Lower leg skin (tissue), 4 donors: Measurements from ENCODE around the gene MYOG. TPM values are rescaled to one million over a fixed set of nuclear protein-coding genes. Genes with fewer than 3 reads are reported as not detected.

Experiments
- DNase-seq, 2 donors: peaks; one replicate each; pipeline ENCODE4 v3.0.0-alpha.2; 2019; ENCODE audit warnings: low spot score in 2 of 2
- H3K4me3 ChIP-seq: fragments of 200-600 bp; sonication (generic); 2 replicates; pipeline ENCODE4 v1.5.1; 2017; ENCODE audit warnings: mild to moderate bottlenecking, low read depth; ENCODE audit not compliant: poor library complexity, severe bottlenecking
- POLR2A ChIP-seq, 2 donors: fragments of 450-650 bp; IDR thresholded peaks; one replicate each; pipeline ENCODE4 v1.6.1; 2016 to 2017; ENCODE audit warnings: antibody characterized with exemption in 2 of 2, mild to moderate bottlenecking in 1 of 2, moderate library complexity in 1 of 2
- WGBS, 2 donors: methylation state at CpG; one replicate each; pipeline ENCODE4 v1.1.5; 2018; 5-methylcytosine and 5-hydroxymethylcytosine counted together
- intact Hi-C: fragments of 100-400 bp; cut with DNase I; formaldehyde crosslinking; loops from one replicate; pipeline ENCODE4 v1.15.0; 2023; ENCODE audit warnings: low total_unique reads
- total RNA-seq, 4 donors: library from RNA; depleted of rRNA; stranded (reverse); fragments of >200 nt; gene quantifications; one replicate each; pipeline ENCODE4 v1.1.0, GENCODE V29; 2016
- TF ChIP-seq, protein P1 (sequence below), 3 donors: fragments of 450-650 bp; IDR thresholded peaks; one replicate each; pipeline ENCODE4 v1.5.1; 2016; ENCODE audit warnings: antibody characterized with exemption in 3 of 3, mild to moderate bottlenecking in 3 of 3, moderate library complexity in 2 of 3

MYOG gene
- total RNA-seq, 4 donors from 2014 or later, result not detected

DNA sequence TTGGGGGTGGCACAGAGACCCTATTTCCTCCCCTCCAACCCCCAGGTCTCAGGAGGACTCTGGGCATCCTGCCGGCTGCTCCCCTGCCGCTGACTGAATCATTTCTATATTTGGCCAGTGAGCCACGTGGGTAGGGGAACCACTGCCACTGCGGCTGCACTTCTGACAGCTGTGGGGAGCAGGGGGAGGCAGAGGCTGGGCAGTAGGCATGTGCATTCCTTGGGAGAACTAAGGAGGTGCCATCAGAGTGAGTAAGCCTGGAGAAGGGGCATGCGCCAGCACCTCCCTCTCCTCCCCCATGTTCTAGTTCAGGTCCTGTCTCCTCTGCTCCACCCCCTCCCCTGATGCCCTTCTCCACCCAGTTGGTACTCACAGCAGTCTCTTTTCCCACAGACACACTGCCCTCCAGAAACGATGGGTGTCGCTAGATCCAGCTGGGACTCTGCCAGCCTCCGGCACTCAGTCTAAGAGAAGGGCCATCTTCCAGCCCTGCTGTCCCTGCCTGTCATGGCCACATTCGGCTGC is 47.5 kb downstream of the MYOG start:
- H3K4me3 ChIP-seq, result no peak overlapping the region
- no peak for DNase-seq
- intact Hi-C loops, result loop anchor here (5.0 kb wide), 1 partner anchor 179 kb away; no protein-coding TSS in a partner anchor
- no peak for TF ChIP-seq POLR2A (IDR thresholded peaks at IDR 0.05)
- TF ChIP-seq, protein P1, sequence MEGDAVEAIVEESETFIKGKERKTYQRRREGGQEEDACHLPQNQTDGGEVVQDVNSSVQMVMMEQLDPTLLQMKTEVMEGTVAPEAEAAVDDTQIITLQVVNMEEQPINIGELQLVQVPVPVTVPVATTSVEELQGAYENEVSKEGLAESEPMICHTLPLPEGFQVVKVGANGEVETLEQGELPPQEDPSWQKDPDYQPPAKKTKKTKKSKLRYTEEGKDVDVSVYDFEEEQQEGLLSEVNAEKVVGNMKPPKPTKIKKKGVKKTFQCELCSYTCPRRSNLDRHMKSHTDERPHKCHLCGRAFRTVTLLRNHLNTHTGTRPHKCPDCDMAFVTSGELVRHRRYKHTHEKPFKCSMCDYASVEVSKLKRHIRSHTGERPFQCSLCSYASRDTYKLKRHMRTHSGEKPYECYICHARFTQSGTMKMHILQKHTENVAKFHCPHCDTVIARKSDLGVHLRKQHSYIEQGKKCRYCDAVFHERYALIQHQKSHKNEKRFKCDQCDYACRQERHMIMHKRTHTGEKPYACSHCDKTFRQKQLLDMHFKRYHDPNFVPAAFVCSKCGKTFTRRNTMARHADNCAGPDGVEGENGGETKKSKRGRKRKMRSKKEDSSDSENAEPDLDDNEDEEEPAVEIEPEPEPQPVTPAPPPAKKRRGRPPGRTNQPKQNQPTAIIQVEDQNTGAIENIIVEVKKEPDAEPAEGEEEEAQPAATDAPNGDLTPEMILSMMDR (IDR thresholded peaks at IDR 0.05), result no peak
- WGBS, 2 donors, result 24 to 25% methylated on average over 9 of the region's 9 CpGs

DNA sequence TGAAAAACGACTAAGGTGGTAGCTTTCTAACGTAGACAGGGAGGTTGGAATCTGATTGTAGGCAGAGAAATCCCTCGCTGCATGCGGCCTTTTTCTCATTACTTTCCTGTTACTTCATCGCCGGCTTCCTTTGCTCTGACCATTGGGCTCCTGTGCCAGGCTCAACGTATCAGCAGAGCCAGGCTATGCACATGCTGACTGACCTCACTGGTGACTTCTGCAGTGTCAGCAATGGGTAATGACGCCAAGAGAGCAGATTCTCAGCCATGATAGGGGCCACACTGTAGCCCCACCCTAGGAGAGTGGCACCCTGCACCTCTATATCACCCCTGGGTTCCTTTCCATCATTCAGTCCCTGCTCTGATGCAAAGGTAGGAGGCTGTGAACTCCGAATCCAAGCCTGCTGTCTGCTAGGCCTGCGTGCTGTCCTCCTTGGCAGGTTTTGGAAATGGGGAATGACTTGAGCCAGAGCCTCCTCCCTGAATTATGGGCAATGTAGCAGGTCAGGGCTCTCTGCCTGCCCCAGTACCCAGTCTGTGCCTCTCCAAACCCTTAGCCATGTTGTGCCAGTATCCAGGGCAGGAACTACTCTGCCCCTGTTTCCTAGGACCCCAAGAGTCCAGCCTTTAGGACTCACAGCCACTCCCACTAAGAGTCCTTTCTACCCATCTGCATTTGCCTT is 48.2 kb downstream of the MYOG start:
- intact Hi-C loops, result loop anchor here (5.0 kb wide), 1 partner anchor 180 kb away; no protein-coding TSS in a partner anchor
- no peak for DNase-seq

GRCh38 chr1:203036537-203036936 is 49.3 kb downstream of the MYOG start:
- intact Hi-C loops, result loop anchor here (5.0 kb wide), 1 partner anchor 181 kb away; no protein-coding TSS in a partner anchor
- WGBS, 2 donors, result 41 to 54% methylated on average over 2 of the region's 2 CpGs

More for the DNA sequence above, 48.2 kb downstream of the MYOG start:
- TF ChIP-seq, protein P1 (IDR thresholded peaks at IDR 0.05), result no peak
- TF ChIP-seq POLR2A (IDR thresholded peaks at IDR 0.05), result no peak
- 70 to 83% methylated on average over 10 of the region's 10 CpGs for WGBS, 2 donors
- H3K4me3 ChIP-seq, result no peak overlapping the region

GRCh38 chr1:203036135-203036534 is 49.7 kb downstream of the MYOG start:
- 71 to 82% methylated on average over 4 of the region's 4 CpGs for WGBS, 2 donors
- H3K4me3 ChIP-seq, result no peak overlapping the region
- no peak for DNase-seq

More at GRCh38 chr1:203036537-203036936, 49.3 kb downstream of the MYOG start:
- no peak for DNase-seq
- no peak overlapping the region for H3K4me3 ChIP-seq
- TF ChIP-seq, protein P1 (IDR thresholded peaks at IDR 0.05), result no peak
- no peak for TF ChIP-seq POLR2A (IDR thresholded peaks at IDR 0.05)

DNA sequence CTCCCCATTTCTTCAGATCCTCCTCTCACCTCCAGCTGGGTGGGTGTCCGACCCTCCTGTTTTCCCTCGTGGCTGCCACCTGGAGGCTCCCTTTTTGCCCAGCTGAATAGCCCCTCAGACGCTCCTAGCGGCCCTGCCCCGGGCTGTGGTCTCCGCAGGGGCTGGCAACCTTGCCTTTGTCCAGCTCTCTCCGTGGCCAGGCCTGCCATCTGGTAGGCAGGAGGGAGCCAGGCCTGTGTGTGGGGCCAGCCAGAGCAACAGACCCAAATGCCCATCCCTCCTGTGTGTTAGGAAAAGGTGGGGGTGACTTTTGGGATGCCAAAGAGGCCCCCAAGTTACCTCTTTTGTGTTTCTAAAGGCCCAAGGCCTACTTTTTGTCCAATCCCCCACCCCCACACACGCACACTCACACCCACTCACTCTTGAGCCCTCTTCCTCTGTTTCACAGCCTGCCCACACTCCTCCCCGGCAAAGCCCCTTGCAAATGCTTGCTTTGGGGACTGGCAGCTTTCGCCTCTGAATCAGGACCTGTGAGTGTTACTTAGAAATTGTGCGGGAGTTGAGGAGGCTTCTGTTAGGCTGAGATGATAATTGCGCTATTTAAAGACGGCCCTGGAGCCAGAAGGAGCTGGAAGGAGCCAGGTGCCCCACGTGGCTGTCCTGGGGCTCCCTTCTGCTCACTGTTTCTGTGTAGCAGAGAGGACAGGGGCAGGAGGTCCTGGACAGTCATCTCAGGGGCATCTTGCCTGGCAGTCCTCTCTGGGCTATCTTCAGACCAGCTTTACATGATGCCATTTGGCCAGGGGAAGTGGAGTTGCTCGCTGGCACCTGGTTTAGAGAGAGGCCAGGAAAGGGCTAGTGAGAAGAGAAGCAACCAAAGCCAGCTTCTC is 50.5 kb downstream of the MYOG start:
- 75 to 81% methylated on average over 15 of the region's 15 CpGs for WGBS, 2 donors
- intact Hi-C loops, result loop anchor here (5.0 kb wide), 1 partner anchor 182 kb away; no protein-coding TSS in a partner anchor
- no peak overlapping the region for H3K4me3 ChIP-seq
- no peak for DNase-seq
- no peak for TF ChIP-seq POLR2A (IDR thresholded peaks at IDR 0.05)
- TF ChIP-seq, protein P1 (IDR thresholded peaks at IDR 0.05), result no peak

More at GRCh38 chr1:203036135-203036534, 49.7 kb downstream of the MYOG start:
- intact Hi-C loops, result loop anchor here (5.0 kb wide), 1 partner anchor 181 kb away; no protein-coding TSS in a partner anchor
- no peak for TF ChIP-seq POLR2A (IDR thresholded peaks at IDR 0.05)
- TF ChIP-seq, protein P1 (IDR thresholded peaks at IDR 0.05), result no peak
